NB4 (cell line): ENCODE data around the gene GABBR1.

Source experiments
- CTCF ChIP-seq: IDR thresholded peaks from one replicate; pipeline ENCODE4 v1.5.1; 2012; ENCODE audit warnings: low read depth, low read length
- MYC ChIP-seq: IDR thresholded peaks from 2 replicates; pipeline ENCODE4 v1.6.1; 2011; ENCODE audit warnings: low read depth, low read length
- POLR2A ChIP-seq: IDR thresholded peaks from 2 replicates; pipeline ENCODE4 v1.6.1; 2011; ENCODE audit warnings: mild to moderate bottlenecking; ENCODE audit not compliant: insufficient read length; ENCODE audit errors: extremely low read depth

DNA sequence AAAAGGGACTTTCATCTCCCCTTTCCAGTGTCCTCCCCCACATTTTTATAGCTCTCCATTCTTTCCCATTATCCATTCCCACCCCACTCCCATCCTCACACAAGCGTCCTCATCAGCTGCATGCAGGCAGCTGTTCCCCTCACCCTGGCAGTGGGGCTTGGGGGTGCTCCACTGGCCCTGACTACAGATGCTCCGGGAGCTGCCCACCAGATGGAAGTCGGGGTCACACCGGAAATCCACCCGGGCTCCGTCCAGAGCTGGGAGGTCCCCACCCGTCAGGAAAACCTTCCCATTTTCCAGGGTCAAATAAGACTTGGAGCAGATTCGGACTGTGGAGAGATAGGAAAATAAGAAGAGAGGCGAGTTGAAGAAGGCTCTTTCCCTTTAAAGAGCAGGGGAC is 2.7 kb downstream of the GABBR1 start:
- no peak for TF ChIP-seq CTCF
- TF ChIP-seq POLR2A: no peak
- no peak for TF ChIP-seq MYC
